Stomach (tissue), 9 donors: ENCODE results near the gene CATSPER1. TPM values are rescaled to one million over a fixed set of nuclear protein-coding genes. Genes with fewer than 3 reads are reported as not detected.

Experiments
- DNase-seq, 2 donors: peaks; one replicate each; pipeline versions ENCODE4 v3.0.0 to v3.0.0-alpha.2; 2013 to 2019
- H3K27ac ChIP-seq, 5 donors: fragments of 200-600 bp in 4 of 5; sonication (generic) in 4 of 5; one replicate each; pipeline ENCODE4 v1.5.1; 2013 to 2019; ENCODE audit warnings: mild to moderate bottlenecking in 1 of 5, moderate library complexity in 1 of 5
- H3K27me3 ChIP-seq, 3 donors: fragments of 200-600 bp; sonication (generic); one replicate each; pipeline ENCODE4 v1.5.1; 2017 to 2019; ENCODE audit warnings: mixed run types in 1 of 3
- H3K36me3 ChIP-seq, 4 donors: fragments of 200-600 bp; sonication (generic); 1 replicate in 3 of 4; 2 replicates in 1 of 4; pipeline ENCODE4 v1.5.1; 2016 to 2019
- H3K4me1 ChIP-seq, 4 donors: fragments of 200-600 bp; sonication (generic); one replicate each; pipeline ENCODE4 v1.5.1; 2016 to 2019
- H3K4me3 ChIP-seq, 4 donors: fragments of 200-600 bp; sonication (generic) in 3 of 4; one replicate each; pipeline ENCODE4 v1.5.1; 2016 to 2019; ENCODE audit warnings: mild to moderate bottlenecking in 1 of 4
- H3K9me3 ChIP-seq, 4 donors: fragments of 200-600 bp; sonication (generic); one replicate each; pipeline ENCODE4 v1.5.1; 2016 to 2019
- CTCF ChIP-seq, 7 experiments: fragments of 450-650 bp in 4 of 7; fragments of 200-600 bp in 3 of 7; sonication (generic) in 3 of 7; IDR thresholded peaks; one replicate each; pipeline ENCODE4 v1.5.1; 2016 to 2019; ENCODE audit warnings: antibody characterized with exemption in 7 of 7, control low read depth in 2 of 7, mild to moderate bottlenecking in 1 of 7
- EP300 ChIP-seq: sonication (generic); formaldehyde crosslinking; IDR thresholded peaks from one replicate; pipeline ENCODE4 v1.6.1; 2017; ENCODE audit warnings: antibody characterized with exemption
- POLR2A ChIP-seq, 4 donors: fragments of 450-650 bp; IDR thresholded peaks; one replicate each; pipeline ENCODE4 v1.6.1; 2016; ENCODE audit warnings: antibody characterized with exemption in 4 of 4, control low read depth in 2 of 4, mild to moderate bottlenecking in 1 of 4, moderate library complexity in 1 of 4
- POLR2AphosphoS5 ChIP-seq, 3 donors: sonication (generic); formaldehyde crosslinking; IDR thresholded peaks; one replicate each; pipeline ENCODE4 v1.6.1; 2016; ENCODE audit warnings: antibody characterized with exemption in 3 of 3
- WGBS, 5 donors: extraction: QIAGEN DNeasy Blood & Tissue Kit in 3 of 5; methylation state at CpG; one replicate each; pipeline versions ENCODE4 v1.1.5 to v1.1.7; 2013 to 2018; 5-methylcytosine and 5-hydroxymethylcytosine counted together
- intact Hi-C: fragments of 100-400 bp; cut with DNase I; formaldehyde crosslinking; loops from one replicate; pipeline ENCODE4 v1.15.1; 2023; ENCODE audit warnings: low total_unique reads
- polyA plus RNA-seq, 3 donors: library from polyadenylated mRNA; stranded (reverse); fragments of 200-250 nt; gene quantifications; one replicate each; pipeline ENCODE4 v1.2.3, GENCODE V29; 2013
- total RNA-seq, 5 donors: library from RNA; depleted of rRNA; stranded (reverse); fragments of >200 nt; gene quantifications; one replicate each; pipeline versions ENCODE4 v1.1.0 to v1.2.3, GENCODE V29; 2014 to 2016
- donor health status: healthy with polysubstance abuse.
- donor health status: Bipolar disorder and iron deficiency.
- donor health status: healthy.

Gene CATSPER1
- total and polyA plus RNA-seq, 8 donors = 0.08 to 1.4 (median 0.68) TPM; not detected in 5

GRCh38 chr11:65972116-65972515, 54.2 kb downstream of the CATSPER1 start:
- Histone ChIP-seq H3K4me1 (peaks cover 0 to 13% (median 0%) of the 10 kb centered on the region in 4 donors), H3K27ac (no peak overlapping the region), H3K4me3 (no peak overlapping the region), H3K27me3 (no peaks in the 10 kb centered on the region), H3K36me3 (peaks cover 50 to 82% (median 77%) of the 10 kb centered on the region in 4 donors), H3K9me3 (no peaks in the 10 kb centered on the region)
- DNase-seq = no peak
- TF ChIP-seq POLR2AphosphoS5 (IDR thresholded peaks at IDR 0.05) (no peak), EP300 (no peak), POLR2A (IDR thresholded peaks at IDR 0.05) (no peak), CTCF (IDR thresholded peaks at IDR 0.05) (no peak)
- 93 to 97% (median 95%) methylated on average over 8 of the region's 8 CpGs for WGBS, 5 donors
- intact Hi-C loops = no loop called here

DNA sequence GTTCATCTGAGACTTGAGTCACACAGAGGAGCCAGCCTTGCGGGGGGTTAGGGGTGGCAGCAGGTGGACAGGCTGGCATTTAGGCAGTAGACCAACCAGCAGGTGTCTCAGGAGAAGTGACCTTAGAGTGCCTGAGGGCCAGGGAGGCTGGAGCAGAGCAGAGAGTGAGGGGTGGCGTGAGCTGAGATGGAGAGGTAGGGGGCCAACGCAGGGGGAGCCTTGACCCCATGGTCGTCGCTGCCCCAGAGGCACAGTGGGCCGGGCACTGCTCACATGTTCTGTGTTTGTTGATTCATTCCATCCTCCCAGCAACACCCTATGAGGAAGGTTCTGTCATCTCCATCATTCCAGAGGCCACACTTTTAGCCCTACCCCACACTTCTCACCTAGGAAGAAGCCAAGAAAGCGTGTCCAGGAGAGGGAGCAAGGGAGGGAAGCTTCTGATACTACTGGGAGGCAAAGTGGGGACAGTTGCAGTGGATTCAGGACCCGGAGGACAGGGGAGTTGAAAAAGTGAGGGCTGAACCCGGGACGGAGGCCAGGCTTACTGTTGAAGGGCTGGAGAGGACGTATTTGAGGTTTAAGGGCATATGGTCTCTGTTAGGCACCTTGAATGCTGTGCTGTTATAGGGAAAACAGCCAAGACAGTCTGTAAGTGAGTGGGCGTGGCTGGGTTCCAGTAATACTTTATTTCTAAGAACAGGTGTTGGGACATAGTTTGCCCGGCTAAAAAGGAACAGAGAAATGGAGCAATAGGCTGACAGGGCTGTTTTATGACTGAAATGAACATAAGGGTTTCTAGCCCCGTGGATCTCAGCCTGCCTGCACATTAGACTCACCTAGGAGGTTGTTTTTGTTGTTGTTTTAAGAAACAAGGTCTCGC, 57.4 kb downstream of the CATSPER1 start:
- WGBS, 5 donors = 82 to 88% (median 86%) methylated on average over 15 of the region's 15 CpGs
- H3K9me3 ChIP-seq = no peaks in the 10 kb centered on the region
- intact Hi-C loops = no loop called here
- DNase-seq = no peak
- peak overlapping the region in 2 of 5 donors; percentile 36 to 38 for H3K27ac ChIP-seq
- H3K4me3 ChIP-seq = no peak overlapping the region
- no peak for TF ChIP-seq CTCF (IDR thresholded peaks at IDR 0.05)
- TF ChIP-seq POLR2AphosphoS5 (IDR thresholded peaks at IDR 0.05) = no peak
- TF ChIP-seq POLR2A (IDR thresholded peaks at IDR 0.05) = no peak
- H3K27me3 ChIP-seq = no peaks in the 10 kb centered on the region
- peaks cover 66 to 91% (median 89%) of the 10 kb centered on the region in 4 donors for H3K36me3 ChIP-seq
- H3K4me1 ChIP-seq = peaks cover 0 to 19% (median 10%) of the 10 kb centered on the region in 4 donors

- Histone ChIP-seq H3K4me1 (peaks cover 12 to 33% (median 24%) of the 10 kb centered on the region in 4 donors), H3K36me3 (peaks cover 60 to 82% (median 80%) of the 10 kb centered on the region in 4 donors), H3K9me3 (no peaks in the 10 kb centered on the region), H3K27ac (no peak overlapping the region), H3K4me3 (no peak overlapping the region), H3K27me3 (no peaks in the 10 kb centered on the region)
- intact Hi-C loops = no loop called here
- TF ChIP-seq POLR2AphosphoS5 (IDR thresholded peaks at IDR 0.05) (no peak), EP300 (no peak), POLR2A (IDR thresholded peaks at IDR 0.05) (no peak), CTCF (IDR thresholded peaks at IDR 0.05) (no peak)
- WGBS, 5 donors = 90 to 95% (median 95%) methylated on average over 24 to 30 of the region's 30 CpGs
- no peak for DNase-seq
These were observed 58.8 kb downstream of the CATSPER1 start for GRCh38 chr11:65967329-65967934.

Other genes with a start within 250 kb of the CATSPER1 start
- gene AP5B1, start 245.5 kb downstream of the CATSPER1 start, total RNA-seq = 10 to 100 TPM in 4 of 5 donors, 1 to 10 TPM in 1; 7.3 to 44.9 (median 19.6) TPM
- gene AP5B1, start 245.5 kb downstream of the CATSPER1 start, polyA plus RNA-seq = 1 to 10 TPM; 3.6 to 5.1 (median 3.7) TPM
- gene OVOL1, start 239.4 kb downstream of the CATSPER1 start, total RNA-seq = 100 to 1,000 TPM in 1 of 5 donors, 10 to 100 TPM in 1, 1 to 10 TPM in 2, not detected in 1; 1.2 to 120 (median 9.9) TPM
- gene OVOL1, start 239.4 kb downstream of the CATSPER1 start, polyA plus RNA-seq = 1 to 10 TPM in 2 of 3 donors, under 1 TPM in 1; 0.92 to 7.8 (median 1.3) TPM
- 1 to 10 TPM in 2 of 5 donors, under 1 TPM in 1, not detected in 2; 0.29 to 1.4 (median 1.3) TPM for gene SNX32, start 192.5 kb downstream of the CATSPER1 start, total RNA-seq
- gene SNX32, start 192.5 kb downstream of the CATSPER1 start, polyA plus RNA-seq = under 1 TPM; 0.25 to 0.90 (median 0.61) TPM
- gene CFL1, start 168.3 kb downstream of the CATSPER1 start, total RNA-seq = 1,000 to 10,000 TPM in 1 of 5 donors, 100 to 1,000 TPM in 4; 389 to 1,430 (median 677) TPM
- gene CFL1, start 168.3 kb downstream of the CATSPER1 start, polyA plus RNA-seq = 100 to 1,000 TPM; 534 to 874 (median 658) TPM
- 100 to 1,000 TPM in 2 of 5 donors, 10 to 100 TPM in 3; 26.4 to 162 (median 81.1) TPM for gene MUS81, start 166.0 kb downstream of the CATSPER1 start, total RNA-seq
- gene MUS81, start 166.0 kb downstream of the CATSPER1 start, polyA plus RNA-seq = 10 to 100 TPM; 32.7 to 64.6 (median 32.9) TPM
- gene EFEMP2, start 153.7 kb downstream of the CATSPER1 start, total RNA-seq = 10 to 100 TPM; 21.0 to 34.4 (median 23.3) TPM
- gene EFEMP2, start 153.7 kb downstream of the CATSPER1 start, polyA plus RNA-seq = 10 to 100 TPM; 31.8 to 37.9 (median 36.0) TPM
- 1 to 10 TPM in 2 of 5 donors, under 1 TPM in 1, not detected in 2; 0.58 to 2.2 (median 1.1) TPM for gene CTSW, start 146.6 kb downstream of the CATSPER1 start, total RNA-seq
- 1 to 10 TPM in 2 of 3 donors, under 1 TPM in 1; 0.43 to 2.7 (median 1.6) TPM for gene CTSW, start 146.6 kb downstream of the CATSPER1 start, polyA plus RNA-seq
- gene FIBP, start 138.0 kb downstream of the CATSPER1 start, total RNA-seq = 100 to 1,000 TPM in 2 of 5 donors, 10 to 100 TPM in 3; 25.4 to 488 (median 74.3) TPM
- 10 to 100 TPM; 45.2 to 76.5 (median 66.0) TPM for gene FIBP, start 138.0 kb downstream of the CATSPER1 start, polyA plus RNA-seq
- gene CCDC85B, start 135.8 kb downstream of the CATSPER1 start, total RNA-seq = 10 to 100 TPM in 4 of 5 donors, 1 to 10 TPM in 1; 7.0 to 68.9 (median 20.6) TPM
- gene CCDC85B, start 135.8 kb downstream of the CATSPER1 start, polyA plus RNA-seq = 10 to 100 TPM; 25.1 to 50.4 (median 42.5) TPM
- gene FOSL1, start 126.1 kb downstream of the CATSPER1 start, total RNA-seq = 10 to 100 TPM in 1 of 5 donors, 1 to 10 TPM in 2, not detected in 2; 1.7 to 43.3 (median 1.9) TPM
- gene FOSL1, start 126.1 kb downstream of the CATSPER1 start, polyA plus RNA-seq = 10 to 100 TPM in 2 of 3 donors, 1 to 10 TPM in 1; 7.0 to 14.7 (median 14.1) TPM
- gene C11orf68, start 107.4 kb downstream of the CATSPER1 start, total RNA-seq = 10 to 100 TPM in 3 of 5 donors, 1 to 10 TPM in 2; 3.1 to 16.8 (median 10.1) TPM
- gene C11orf68, start 107.4 kb downstream of the CATSPER1 start, polyA plus RNA-seq = 10 to 100 TPM; 26.9 to 31.3 (median 29.6) TPM
- 100 to 1,000 TPM in 1 of 5 donors, 10 to 100 TPM in 4; 13.3 to 133 (median 49.2) TPM for gene DRAP1, start 107.1 kb downstream of the CATSPER1 start, total RNA-seq
- gene DRAP1, start 107.1 kb downstream of the CATSPER1 start, polyA plus RNA-seq = 10 to 100 TPM; 64.0 to 89.2 (median 77.9) TPM
- not detected for gene TSGA10IP, start 81.0 kb downstream of the CATSPER1 start, total RNA-seq
- not detected for gene TSGA10IP, start 81.0 kb downstream of the CATSPER1 start, polyA plus RNA-seq
- 100 to 1,000 TPM in 2 of 5 donors, 10 to 100 TPM in 3; 26.1 to 278 (median 38.4) TPM for gene SART1, start 64.7 kb downstream of the CATSPER1 start, total RNA-seq
- 10 to 100 TPM; 76.1 to 93.2 (median 88.9) TPM for gene SART1, start 64.7 kb downstream of the CATSPER1 start, polyA plus RNA-seq
- gene EIF1AD, start 24.3 kb downstream of the CATSPER1 start, total RNA-seq = 10 to 100 TPM in 2 of 5 donors, 1 to 10 TPM in 2, not detected in 1; 3.8 to 26.1 (median 12.9) TPM
- 10 to 100 TPM; 10.5 to 13.6 (median 13.1) TPM for gene EIF1AD, start 24.3 kb downstream of the CATSPER1 start, polyA plus RNA-seq
- 10 to 100 TPM; 12.3 to 58.4 (median 27.2) TPM for gene BANF1, start 24.0 kb downstream of the CATSPER1 start, total RNA-seq
- 100 to 1,000 TPM; 150 to 207 (median 180) TPM for gene BANF1, start 24.0 kb downstream of the CATSPER1 start, polyA plus RNA-seq
- gene CST6, start 14.5 kb downstream of the CATSPER1 start, total RNA-seq = 10 to 100 TPM in 1 of 5 donors, not detected in 4; 47.8 TPM
- 1 to 10 TPM in 1 of 3 donors, under 1 TPM in 1, not detected in 1; 0.50 to 6.6 TPM for gene CST6, start 14.5 kb downstream of the CATSPER1 start, polyA plus RNA-seq
- not detected for gene GAL3ST3, start 22.7 kb upstream of the CATSPER1 start, total RNA-seq
- not detected for gene GAL3ST3, start 22.7 kb upstream of the CATSPER1 start, polyA plus RNA-seq
- gene SF3B2, start 25.9 kb upstream of the CATSPER1 start, total RNA-seq = 100 to 1,000 TPM in 4 of 5 donors, 10 to 100 TPM in 1; 52.7 to 366 (median 164) TPM
- 100 to 1,000 TPM in 1 of 3 donors, 10 to 100 TPM in 2; 71.4 to 110 (median 99.9) TPM for gene SF3B2, start 25.9 kb upstream of the CATSPER1 start, polyA plus RNA-seq
- 100 to 1,000 TPM in 2 of 5 donors, 10 to 100 TPM in 3; 47.0 to 269 (median 57.4) TPM for gene PACS1, start 43.8 kb upstream of the CATSPER1 start, total RNA-seq
- 10 to 100 TPM; 14.7 to 24.3 (median 18.2) TPM for gene PACS1, start 43.8 kb upstream of the CATSPER1 start, polyA plus RNA-seq
- gene KLC2, start 231.2 kb upstream of the CATSPER1 start, total RNA-seq = 10 to 100 TPM in 3 of 5 donors, 1 to 10 TPM in 2; 2.9 to 94.2 (median 12.6) TPM
- 10 to 100 TPM in 2 of 3 donors, 1 to 10 TPM in 1; 7.5 to 19.5 (median 10.7) TPM for gene KLC2, start 231.2 kb upstream of the CATSPER1 start, polyA plus RNA-seq
- gene RAB1B, start 242.2 kb upstream of the CATSPER1 start, total RNA-seq = 10 to 100 TPM; 19.3 to 93.6 (median 36.7) TPM
- 100 to 1,000 TPM in 2 of 3 donors, 10 to 100 TPM in 1; 98.0 to 170 (median 168) TPM for gene RAB1B, start 242.2 kb upstream of the CATSPER1 start, polyA plus RNA-seq